ENCODE measurements around the gene ARRB1.
"Not testable (repeated sequence)": the region's sequence is repeated elsewhere in the genome, so short reads cannot be mapped to it uniquely, and the experiment has no call there.

The ARRB1 gene

GRCh38 chr11:75274716-75275115 lies 76.7 kb downstream of the ARRB1 start:
- not testable (repeated sequence) for DNase-seq (ENCODE audit: low read depth in 3 of 3)

- DNase-seq (ENCODE audit: low read depth in 3 of 3), result no peak
These were observed 77.8 kb downstream of the ARRB1 start for GRCh38 chr11:75273411-75274391.

- DNase-seq (ENCODE audit: low read depth in 3 of 3), result no peak
These were observed 78.6 kb downstream of the ARRB1 start for GRCh38 chr11:75272821-75273301.

GRCh38 chr11:75272391-75272790 lies 79.1 kb downstream of the ARRB1 start:
- DNase-seq (ENCODE audit: low read depth in 3 of 3), result no peak

GRCh38 chr11:75271730-75272129 lies 79.7 kb downstream of the ARRB1 start:
- no peak for DNase-seq (ENCODE audit: low read depth in 3 of 3)

GRCh38 chr11:75270896-75271418 lies 80.5 kb downstream of the ARRB1 start:
- DNase-seq (ENCODE audit: low read depth in 3 of 3), result no peak

GRCh38 chr11:75269896-75270295 lies 81.6 kb downstream of the ARRB1 start:
- no peak for DNase-seq (ENCODE audit: low read depth in 3 of 3)

- DNase-seq (ENCODE audit: low read depth in 3 of 3), result no peak
These were observed 82.1 kb downstream of the ARRB1 start for GRCh38 chr11:75269367-75269660.

GRCh38 chr11:75268626-75269366 lies 82.7 kb downstream of the ARRB1 start:
- no peak for DNase-seq (ENCODE audit: low read depth in 3 of 3)

- DNase-seq (ENCODE audit: low read depth in 3 of 3), result no peak
These were observed 84.1 kb downstream of the ARRB1 start for GRCh38 chr11:75267171-75267970.

- DNase-seq (ENCODE audit: low read depth in 3 of 3), result no peak
These were observed 85.5 kb downstream of the ARRB1 start for GRCh38 chr11:75265851-75266531.

- DNase-seq (ENCODE audit: low read depth in 3 of 3), result no peak
These were observed 86.5 kb downstream of the ARRB1 start for GRCh38 chr11:75264971-75265370.

GRCh38 chr11:75264356-75264755 lies 87.1 kb downstream of the ARRB1 start:
- no peak for DNase-seq (ENCODE audit: low read depth in 3 of 3)

GRCh38 chr11:75263944-75264349 lies 87.5 kb downstream of the ARRB1 start:
- DNase-seq (ENCODE audit: low read depth in 3 of 3), result no peak

GRCh38 chr11:75262961-75263852 lies 88.3 kb downstream of the ARRB1 start:
- no peak for DNase-seq (ENCODE audit: low read depth in 3 of 3)

GRCh38 chr11:75262436-75262835 lies 89.0 kb downstream of the ARRB1 start:
- DNase-seq (ENCODE audit: low read depth in 3 of 3), result no peak

- no peak for DNase-seq (ENCODE audit: low read depth in 3 of 3)
These were observed 89.5 kb downstream of the ARRB1 start for GRCh38 chr11:75261902-75262361.

- no peak for DNase-seq (ENCODE audit: low read depth in 3 of 3)
These were observed 90.9 kb downstream of the ARRB1 start for GRCh38 chr11:75260396-75261170.

GRCh38 chr11:75254326-75254725 lies 97.1 kb downstream of the ARRB1 start:
- DNase-seq (ENCODE audit: low read depth in 3 of 3), result no peak

Data from stimulated activated CD4-positive, alpha-beta T cell treated with anti-CD3 and anti-CD28 coated beads, TNF-alpha, amount 100 ng/mL, for 48 hours (primary cell).